HEK293 (cell line): ENCODE measurements around the gene ARHGEF28.

Source experiments
- CTCF ChIA-PET: fragments of 350-600 bp; formaldehyde crosslinking; extraction: SDS; loops from one replicate; lab custom pipeline; 2021; ENCODE audit warnings: antibody characterized with exemption; lab: Yijun Ruan, JAX
- POLR2A ChIA-PET: fragments of 300-600 bp; formaldehyde crosslinking; extraction: SDS; loops from one replicate; lab custom pipeline; 2020; ENCODE audit warnings: antibody characterized with exemption, inconsistent platforms; lab: Yijun Ruan, JAX
- H3K27ac ChIP-seq: fragments of 200-500 bp; sonication (Bioruptor generic); 2 replicates; pipeline ENCODE4 v1.5.1; 2014; ENCODE audit warnings: low read depth, low read length, control low read depth, inconsistent platforms; ENCODE audit errors: extremely low read depth
- H3K36me3 ChIP-seq, 2 experiments: fragments of 200-500 bp in 1 of 2; sonication (Bioruptor generic) in 1 of 2; 1 replicate in 1 of 2; 2 replicates in 1 of 2; pipeline ENCODE4 v1.5.1; 2014 to 2017; ENCODE audit warnings: inconsistent platforms in 2 of 2, low read length in 2 of 2; ENCODE audit not compliant: control insufficient read depth in 2 of 2, insufficient read depth in 1 of 2
- H3K4me1 ChIP-seq: fragments of 200-500 bp; sonication (Bioruptor generic); 2 replicates; pipeline ENCODE4 v1.5.1; 2014; ENCODE audit warnings: mild to moderate bottlenecking, low read length, inconsistent platforms; ENCODE audit not compliant: control insufficient read depth, insufficient read depth
- H3K4me3 ChIP-seq: 2 replicates; pipeline ENCODE4 v1.5.1; 2011; ENCODE audit warnings: low read depth, mild to moderate bottlenecking, control low read depth, low read length, moderate library complexity
- H3K9me3 ChIP-seq: fragments of 200-500 bp; sonication (Bioruptor generic); 2 replicates; pipeline ENCODE4 v1.5.1; 2014; ENCODE audit warnings: low read depth, low read length, inconsistent platforms; ENCODE audit not compliant: control insufficient read depth, insufficient read depth
- HOXC10 ChIP-seq: sonication (generic); formaldehyde crosslinking; IDR thresholded peaks from 2 replicates; pipeline ENCODE4 v1.8.1; 2023; ENCODE audit warnings: mild to moderate bottlenecking, missing genetic modification reagents
- KLF10 ChIP-seq: fragments of 450-650 bp; IDR thresholded peaks from 2 replicates; pipeline ENCODE4 v1.5.1; 2018; ENCODE audit warnings: missing biosample characterization, mild to moderate bottlenecking, missing genetic modification characterization
- ZBTB21 ChIP-seq: fragments of 450-650 bp; formaldehyde crosslinking; IDR thresholded peaks from 2 replicates; pipeline ENCODE4 v1.5.1; 2017; ENCODE audit warnings: missing biosample characterization, missing genetic modification characterization
- ZBTB48 ChIP-seq: fragments of 450-650 bp; formaldehyde crosslinking; IDR thresholded peaks from 2 replicates; pipeline ENCODE4 v1.5.1; 2016; ENCODE audit warnings: missing biosample characterization, missing genetic modification characterization
- ZNF514 ChIP-seq: fragments of 450-650 bp; formaldehyde crosslinking; IDR thresholded peaks from 2 replicates; pipeline ENCODE4 v1.5.1; 2016; ENCODE audit warnings: missing biosample characterization, missing genetic modification characterization
- ZNF548 ChIP-seq: fragments of 450-650 bp; formaldehyde crosslinking; IDR thresholded peaks from 2 replicates; pipeline ENCODE4 v1.5.1; 2016; ENCODE audit warnings: missing biosample characterization, missing genetic modification characterization
- ZNF549 ChIP-seq: fragments of 450-650 bp; IDR thresholded peaks from 2 replicates; pipeline ENCODE4 v1.5.1; 2018; ENCODE audit warnings: missing biosample characterization, missing genetic modification characterization, mild to moderate bottlenecking, inconsistent platforms, moderate library complexity
- ZNF610 ChIP-seq: fragments of 450-650 bp; formaldehyde crosslinking; IDR thresholded peaks from 2 replicates; pipeline ENCODE4 v1.5.1; 2016; ENCODE audit warnings: missing biosample characterization, missing genetic modification characterization, borderline replicate concordance
- TF ChIP-seq, protein P1 (sequence below): fragments of 450-650 bp; formaldehyde crosslinking; IDR thresholded peaks from 2 replicates; pipeline ENCODE4 v1.5.1; 2016; ENCODE audit warnings: missing biosample characterization, missing genetic modification characterization
- TF ChIP-seq, protein P2 (sequence below): fragments of 450-650 bp; formaldehyde crosslinking; IDR thresholded peaks from 2 replicates; pipeline ENCODE4 v1.5.1; 2016; ENCODE audit warnings: missing biosample characterization, missing genetic modification characterization
- TF ChIP-seq, protein P3 (sequence below): fragments of 450-650 bp; formaldehyde crosslinking; IDR thresholded peaks from 2 replicates; pipeline ENCODE4 v1.5.1; 2016; ENCODE audit warnings: missing biosample characterization, missing genetic modification characterization, borderline replicate concordance
- TF ChIP-seq, protein P4 (sequence below): fragments of 450-650 bp; formaldehyde crosslinking; IDR thresholded peaks from 2 replicates; pipeline ENCODE4 v1.5.1; 2016; ENCODE audit warnings: missing biosample characterization, missing genetic modification characterization
- TF ChIP-seq, protein P5 (sequence below): fragments of 450-650 bp; formaldehyde crosslinking; IDR thresholded peaks from 2 replicates; pipeline ENCODE4 v1.5.1; 2017; ENCODE audit warnings: missing biosample characterization, missing genetic modification characterization
- TF ChIP-seq, protein P6 (sequence below): fragments of 450-650 bp; formaldehyde crosslinking; IDR thresholded peaks from 2 replicates; pipeline ENCODE4 v1.5.1; 2016; ENCODE audit warnings: missing biosample characterization, missing genetic modification characterization
- TF ChIP-seq, protein P7 (sequence below): fragments of 450-650 bp; formaldehyde crosslinking; IDR thresholded peaks from 2 replicates; pipeline ENCODE4 v1.5.1; 2017; ENCODE audit warnings: missing biosample characterization, missing genetic modification characterization
- TF ChIP-seq, protein P8 (sequence below): fragments of 450-650 bp; formaldehyde crosslinking; IDR thresholded peaks from 2 replicates; pipeline ENCODE4 v1.5.1; 2016; ENCODE audit warnings: missing biosample characterization, missing genetic modification characterization

The ARHGEF28 gene

DNA sequence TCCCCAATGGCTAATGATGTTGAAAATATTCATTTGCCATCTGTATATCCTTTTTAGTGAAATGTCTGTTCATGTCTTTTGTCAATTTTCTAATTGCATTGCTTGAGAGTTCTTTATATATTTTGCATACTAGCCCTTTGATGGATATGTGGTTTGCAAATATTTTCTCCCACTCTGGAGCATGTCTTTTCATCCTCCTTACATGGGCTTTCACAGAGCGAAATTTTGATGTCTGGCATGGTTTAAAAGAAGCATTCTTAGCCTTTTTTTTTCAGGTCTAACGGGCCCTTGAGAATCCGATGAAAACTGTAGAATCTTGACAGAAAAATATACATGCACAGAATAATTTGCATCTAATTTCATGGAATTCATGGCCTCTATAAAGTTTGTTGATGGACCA lies 44.7 kb downstream of the ARHGEF28 start:
- CTCF ChIA-PET: no interaction called here
- POLR2A ChIA-PET: no interaction called here
- Histone ChIP-seq H3K4me3 (no peak overlapping the region), H3K27ac (no peak overlapping the region), H3K4me1 (no peaks in the 10 kb centered on the region; the same call in 1 of the 2 replicates), H3K36me3 (no peaks in the 10 kb centered on the region), H3K9me3 (no peaks in the 10 kb centered on the region)
- TF ChIP-seq ZBTB48 (tag by site-specific recombination): no peak

DNA sequence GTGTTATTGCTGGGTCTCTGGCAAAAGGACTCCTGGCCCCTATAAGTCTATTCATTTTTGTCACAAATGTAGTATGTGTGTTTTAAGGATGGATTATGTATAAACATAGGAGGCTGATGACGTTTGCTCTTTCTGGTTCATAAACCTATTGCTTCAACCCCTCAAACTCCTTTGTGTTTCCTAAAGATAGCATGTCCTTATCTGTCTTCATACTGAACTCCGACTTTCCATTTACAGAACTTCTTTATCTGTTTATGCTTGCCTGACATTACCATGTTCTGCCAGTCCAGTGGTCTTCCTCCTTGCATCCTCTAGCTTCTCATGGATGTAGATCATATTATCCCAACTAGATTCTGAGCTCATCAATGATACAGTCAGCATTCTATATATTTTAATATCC lies 46.1 kb downstream of the ARHGEF28 start:
- Histone ChIP-seq H3K9me3 (no peaks in the 10 kb centered on the region), H3K36me3 (no peaks in the 10 kb centered on the region), H3K27ac (no peak overlapping the region), H3K4me1 (no peaks in the 10 kb centered on the region; the same call in 1 of the 2 replicates), H3K4me3 (no peak overlapping the region)
- ChIA-PET CTCF (no interaction called here), POLR2A (no interaction called here)
- TF ChIP-seq ZBTB21 (tag by site-specific recombination) (no peak), ZNF548 (tag by site-specific recombination) (no peak), KLF10 (tag by site-specific recombination) (no peak), ZNF549 (tag by site-specific recombination) (no peak), HOXC10 (no peak), ZNF514 (no peak), ZNF610 (tag by site-specific recombination) (no peak)
- TF ChIP-seq, protein P1, sequence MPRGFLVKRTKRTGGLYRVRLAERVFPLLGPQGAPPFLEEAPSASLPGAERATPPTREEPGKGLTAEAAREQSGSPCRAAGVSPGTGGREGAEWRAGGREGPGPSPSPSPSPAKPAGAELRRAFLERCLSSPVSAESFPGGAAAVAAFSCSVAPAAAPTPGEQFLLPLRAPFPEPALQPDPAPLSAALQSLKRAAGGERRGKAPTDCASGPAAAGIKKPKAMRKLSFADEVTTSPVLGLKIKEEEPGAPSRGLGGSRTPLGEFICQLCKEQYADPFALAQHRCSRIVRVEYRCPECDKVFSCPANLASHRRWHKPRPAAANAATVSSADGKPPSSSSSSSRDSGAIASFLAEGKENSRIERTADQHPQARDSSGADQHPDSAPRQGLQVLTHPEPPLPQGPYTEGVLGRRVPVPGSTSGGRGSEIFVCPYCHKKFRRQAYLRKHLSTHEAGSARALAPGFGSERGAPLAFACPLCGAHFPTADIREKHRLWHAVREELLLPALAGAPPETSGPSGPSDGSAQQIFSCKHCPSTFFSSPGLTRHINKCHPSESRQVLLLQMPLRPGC (tag by site-specific recombination): no peak
- TF ChIP-seq, protein P2, sequence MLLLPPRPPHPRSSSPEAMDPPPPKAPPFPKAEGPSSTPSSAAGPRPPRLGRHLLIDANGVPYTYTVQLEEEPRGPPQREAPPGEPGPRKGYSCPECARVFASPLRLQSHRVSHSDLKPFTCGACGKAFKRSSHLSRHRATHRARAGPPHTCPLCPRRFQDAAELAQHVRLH (tag by site-specific recombination): no peak
- TF ChIP-seq, protein P3, sequence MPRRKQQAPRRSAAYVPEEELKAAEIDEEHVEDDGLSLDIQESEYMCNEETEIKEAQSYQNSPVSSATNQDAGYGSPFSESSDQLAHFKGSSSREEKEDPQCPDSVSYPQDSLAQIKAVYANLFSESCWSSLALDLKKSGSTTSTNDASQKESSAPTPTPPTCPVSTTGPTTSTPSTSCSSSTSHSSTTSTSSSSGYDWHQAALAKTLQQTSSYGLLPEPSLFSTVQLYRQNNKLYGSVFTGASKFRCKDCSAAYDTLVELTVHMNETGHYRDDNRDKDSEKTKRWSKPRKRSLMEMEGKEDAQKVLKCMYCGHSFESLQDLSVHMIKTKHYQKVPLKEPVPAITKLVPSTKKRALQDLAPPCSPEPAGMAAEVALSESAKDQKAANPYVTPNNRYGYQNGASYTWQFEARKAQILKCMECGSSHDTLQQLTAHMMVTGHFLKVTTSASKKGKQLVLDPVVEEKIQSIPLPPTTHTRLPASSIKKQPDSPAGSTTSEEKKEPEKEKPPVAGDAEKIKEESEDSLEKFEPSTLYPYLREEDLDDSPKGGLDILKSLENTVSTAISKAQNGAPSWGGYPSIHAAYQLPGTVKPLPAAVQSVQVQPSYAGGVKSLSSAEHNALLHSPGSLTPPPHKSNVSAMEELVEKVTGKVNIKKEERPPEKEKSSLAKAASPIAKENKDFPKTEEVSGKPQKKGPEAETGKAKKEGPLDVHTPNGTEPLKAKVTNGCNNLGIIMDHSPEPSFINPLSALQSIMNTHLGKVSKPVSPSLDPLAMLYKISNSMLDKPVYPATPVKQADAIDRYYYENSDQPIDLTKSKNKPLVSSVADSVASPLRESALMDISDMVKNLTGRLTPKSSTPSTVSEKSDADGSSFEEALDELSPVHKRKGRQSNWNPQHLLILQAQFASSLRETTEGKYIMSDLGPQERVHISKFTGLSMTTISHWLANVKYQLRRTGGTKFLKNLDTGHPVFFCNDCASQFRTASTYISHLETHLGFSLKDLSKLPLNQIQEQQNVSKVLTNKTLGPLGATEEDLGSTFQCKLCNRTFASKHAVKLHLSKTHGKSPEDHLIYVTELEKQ (tag by site-specific recombination): no peak
- TF ChIP-seq, protein P4, sequence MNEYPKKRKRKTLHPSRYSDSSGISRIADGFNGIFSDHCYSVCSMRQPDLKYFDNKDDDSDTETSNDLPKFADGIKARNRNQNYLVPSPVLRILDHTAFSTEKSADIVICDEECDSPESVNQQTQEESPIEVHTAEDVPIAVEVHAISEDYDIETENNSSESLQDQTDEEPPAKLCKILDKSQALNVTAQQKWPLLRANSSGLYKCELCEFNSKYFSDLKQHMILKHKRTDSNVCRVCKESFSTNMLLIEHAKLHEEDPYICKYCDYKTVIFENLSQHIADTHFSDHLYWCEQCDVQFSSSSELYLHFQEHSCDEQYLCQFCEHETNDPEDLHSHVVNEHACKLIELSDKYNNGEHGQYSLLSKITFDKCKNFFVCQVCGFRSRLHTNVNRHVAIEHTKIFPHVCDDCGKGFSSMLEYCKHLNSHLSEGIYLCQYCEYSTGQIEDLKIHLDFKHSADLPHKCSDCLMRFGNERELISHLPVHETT (tag by site-specific recombination): no peak
- TF ChIP-seq, protein P5, sequence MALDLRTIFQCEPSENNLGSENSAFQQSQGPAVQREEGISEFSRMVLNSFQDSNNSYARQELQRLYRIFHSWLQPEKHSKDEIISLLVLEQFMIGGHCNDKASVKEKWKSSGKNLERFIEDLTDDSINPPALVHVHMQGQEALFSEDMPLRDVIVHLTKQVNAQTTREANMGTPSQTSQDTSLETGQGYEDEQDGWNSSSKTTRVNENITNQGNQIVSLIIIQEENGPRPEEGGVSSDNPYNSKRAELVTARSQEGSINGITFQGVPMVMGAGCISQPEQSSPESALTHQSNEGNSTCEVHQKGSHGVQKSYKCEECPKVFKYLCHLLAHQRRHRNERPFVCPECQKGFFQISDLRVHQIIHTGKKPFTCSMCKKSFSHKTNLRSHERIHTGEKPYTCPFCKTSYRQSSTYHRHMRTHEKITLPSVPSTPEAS (tag by site-specific recombination): no peak
- TF ChIP-seq, protein P6, sequence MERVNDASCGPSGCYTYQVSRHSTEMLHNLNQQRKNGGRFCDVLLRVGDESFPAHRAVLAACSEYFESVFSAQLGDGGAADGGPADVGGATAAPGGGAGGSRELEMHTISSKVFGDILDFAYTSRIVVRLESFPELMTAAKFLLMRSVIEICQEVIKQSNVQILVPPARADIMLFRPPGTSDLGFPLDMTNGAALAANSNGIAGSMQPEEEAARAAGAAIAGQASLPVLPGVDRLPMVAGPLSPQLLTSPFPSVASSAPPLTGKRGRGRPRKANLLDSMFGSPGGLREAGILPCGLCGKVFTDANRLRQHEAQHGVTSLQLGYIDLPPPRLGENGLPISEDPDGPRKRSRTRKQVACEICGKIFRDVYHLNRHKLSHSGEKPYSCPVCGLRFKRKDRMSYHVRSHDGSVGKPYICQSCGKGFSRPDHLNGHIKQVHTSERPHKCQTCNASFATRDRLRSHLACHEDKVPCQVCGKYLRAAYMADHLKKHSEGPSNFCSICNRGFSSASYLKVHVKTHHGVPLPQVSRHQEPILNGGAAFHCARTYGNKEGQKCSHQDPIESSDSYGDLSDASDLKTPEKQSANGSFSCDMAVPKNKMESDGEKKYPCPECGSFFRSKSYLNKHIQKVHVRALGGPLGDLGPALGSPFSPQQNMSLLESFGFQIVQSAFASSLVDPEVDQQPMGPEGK (tag by site-specific recombination): no peak
- TF ChIP-seq, protein P7, sequence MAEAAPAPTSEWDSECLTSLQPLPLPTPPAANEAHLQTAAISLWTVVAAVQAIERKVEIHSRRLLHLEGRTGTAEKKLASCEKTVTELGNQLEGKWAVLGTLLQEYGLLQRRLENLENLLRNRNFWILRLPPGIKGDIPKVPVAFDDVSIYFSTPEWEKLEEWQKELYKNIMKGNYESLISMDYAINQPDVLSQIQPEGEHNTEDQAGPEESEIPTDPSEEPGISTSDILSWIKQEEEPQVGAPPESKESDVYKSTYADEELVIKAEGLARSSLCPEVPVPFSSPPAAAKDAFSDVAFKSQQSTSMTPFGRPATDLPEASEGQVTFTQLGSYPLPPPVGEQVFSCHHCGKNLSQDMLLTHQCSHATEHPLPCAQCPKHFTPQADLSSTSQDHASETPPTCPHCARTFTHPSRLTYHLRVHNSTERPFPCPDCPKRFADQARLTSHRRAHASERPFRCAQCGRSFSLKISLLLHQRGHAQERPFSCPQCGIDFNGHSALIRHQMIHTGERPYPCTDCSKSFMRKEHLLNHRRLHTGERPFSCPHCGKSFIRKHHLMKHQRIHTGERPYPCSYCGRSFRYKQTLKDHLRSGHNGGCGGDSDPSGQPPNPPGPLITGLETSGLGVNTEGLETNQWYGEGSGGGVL (tag by site-specific recombination): no peak
- TF ChIP-seq, protein P8, sequence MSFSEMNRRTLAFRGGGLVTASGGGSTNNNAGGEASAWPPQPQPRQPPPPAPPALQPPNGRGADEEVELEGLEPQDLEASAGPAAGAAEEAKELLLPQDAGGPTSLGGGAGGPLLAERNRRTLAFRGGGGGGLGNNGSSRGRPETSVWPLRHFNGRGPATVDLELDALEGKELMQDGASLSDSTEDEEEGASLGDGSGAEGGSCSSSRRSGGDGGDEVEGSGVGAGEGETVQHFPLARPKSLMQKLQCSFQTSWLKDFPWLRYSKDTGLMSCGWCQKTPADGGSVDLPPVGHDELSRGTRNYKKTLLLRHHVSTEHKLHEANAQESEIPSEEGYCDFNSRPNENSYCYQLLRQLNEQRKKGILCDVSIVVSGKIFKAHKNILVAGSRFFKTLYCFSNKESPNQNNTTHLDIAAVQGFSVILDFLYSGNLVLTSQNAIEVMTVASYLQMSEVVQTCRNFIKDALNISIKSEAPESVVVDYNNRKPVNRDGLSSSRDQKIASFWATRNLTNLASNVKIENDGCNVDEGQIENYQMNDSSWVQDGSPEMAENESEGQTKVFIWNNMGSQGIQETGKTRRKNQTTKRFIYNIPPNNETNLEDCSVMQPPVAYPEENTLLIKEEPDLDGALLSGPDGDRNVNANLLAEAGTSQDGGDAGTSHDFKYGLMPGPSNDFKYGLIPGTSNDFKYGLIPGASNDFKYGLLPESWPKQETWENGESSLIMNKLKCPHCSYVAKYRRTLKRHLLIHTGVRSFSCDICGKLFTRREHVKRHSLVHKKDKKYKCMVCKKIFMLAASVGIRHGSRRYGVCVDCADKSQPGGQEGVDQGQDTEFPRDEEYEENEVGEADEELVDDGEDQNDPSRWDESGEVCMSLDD: no peak
- TF ChIP-seq, all 188 proteins: peak for 0
